GM19397 (cell line): ENCODE measurements around the gene TMEM181.
"Not testable (repeated sequence)": the region's sequence is repeated elsewhere in the genome, so short reads cannot be mapped to it uniquely, and the experiment has no call there.

ENCODE experiments used
- ATAC-seq: cut with Tn5 transposase; IDR thresholded peaks from one replicate; pipeline ENCODE4 v1.9.1; 2021; ENCODE audit warnings: mild to moderate bottlenecking, moderate library complexity; ENCODE audit not compliant: unreplicated experiment

TMEM181 gene

DNA sequence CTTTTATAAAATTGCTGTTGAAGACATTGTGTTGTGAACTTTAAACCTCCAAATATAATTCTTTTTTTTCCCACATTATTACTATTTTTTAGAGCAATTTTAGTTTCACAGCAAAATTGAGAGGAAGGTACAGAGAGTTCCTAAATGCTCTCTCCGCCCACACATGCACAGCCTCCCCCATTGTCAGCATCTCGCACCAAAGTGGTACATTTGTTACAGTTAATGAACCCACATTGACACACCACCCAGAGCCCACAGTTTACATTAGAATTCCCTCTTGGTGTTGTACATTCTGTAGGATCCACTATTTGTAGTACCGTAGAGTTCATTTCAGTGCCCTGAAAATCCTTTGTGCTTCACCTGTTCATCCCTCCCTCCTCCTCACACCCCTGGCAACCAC, 33.8 kb downstream of the TMEM181 start:
- ATAC-seq, result no peak

- no peak for ATAC-seq
Measured at GRCh38 chr6:158595223-158595622, 35.3 kb downstream of the TMEM181 start.

DNA sequence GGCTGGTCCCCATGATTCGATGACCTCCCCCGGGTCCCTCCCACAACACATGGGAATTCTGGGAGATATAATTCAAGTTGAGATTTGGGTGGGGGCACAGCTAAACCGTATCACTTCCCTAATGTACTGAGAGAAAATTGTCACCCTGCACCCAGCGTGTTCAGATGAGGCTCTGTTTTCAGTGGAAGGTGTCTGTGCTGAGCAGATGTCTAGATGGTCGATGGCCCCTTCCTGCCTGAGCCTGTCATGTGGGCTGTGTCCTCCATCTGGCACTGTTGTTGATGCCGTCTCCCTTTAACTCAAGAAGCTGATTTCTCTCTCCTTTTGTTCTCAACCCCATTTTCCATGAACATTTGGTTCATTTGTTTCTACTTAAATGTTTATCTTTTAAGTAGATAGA, 37.0 kb downstream of the TMEM181 start:
- ATAC-seq, result no peak

GRCh38 chr6:158597565-158597964, 37.7 kb downstream of the TMEM181 start:
- no peak for ATAC-seq

DNA sequence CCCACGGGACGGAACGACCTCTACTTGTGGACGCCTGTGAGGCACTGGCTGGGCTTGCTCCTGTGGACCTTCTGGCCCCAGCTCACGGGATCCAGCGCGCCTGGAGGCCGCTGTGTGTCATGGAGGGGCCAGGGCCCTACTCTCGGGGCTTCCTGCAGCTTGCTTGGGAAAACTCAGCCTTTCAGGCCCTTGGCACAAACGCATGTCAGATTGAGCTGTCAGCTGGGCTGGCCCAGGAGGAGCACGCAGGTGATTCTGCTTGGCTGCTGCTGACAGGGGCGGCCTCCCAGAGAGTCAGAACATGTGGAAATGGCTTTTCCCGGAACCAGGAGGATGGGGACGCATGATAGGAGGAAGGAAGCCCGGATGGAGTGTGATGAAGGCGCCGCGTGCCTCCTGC, 39.7 kb downstream of the TMEM181 start:
- no peak for ATAC-seq

GRCh38 chr6:158603261-158604047, 43.6 kb downstream of the TMEM181 start:
- no peak for ATAC-seq

DNA sequence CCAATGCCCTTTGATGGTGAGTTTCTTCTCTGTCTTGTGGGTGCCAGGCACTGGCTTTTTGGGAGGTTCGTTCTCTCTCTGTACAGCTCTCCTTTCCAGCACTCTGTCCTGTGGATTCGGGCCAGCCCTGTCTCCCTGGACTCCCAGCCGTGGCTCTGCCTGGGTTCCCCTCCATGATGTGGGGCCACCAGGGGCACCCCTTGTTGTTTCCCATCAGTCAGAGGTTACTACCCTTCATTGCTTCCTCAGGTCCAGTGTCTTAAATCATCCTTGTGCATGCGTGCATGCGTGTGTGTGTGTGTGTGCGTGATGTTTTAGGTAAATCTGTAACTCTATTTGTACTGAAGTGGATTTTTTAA, 44.1 kb downstream of the TMEM181 start:
- ATAC-seq, result no peak

DNA sequence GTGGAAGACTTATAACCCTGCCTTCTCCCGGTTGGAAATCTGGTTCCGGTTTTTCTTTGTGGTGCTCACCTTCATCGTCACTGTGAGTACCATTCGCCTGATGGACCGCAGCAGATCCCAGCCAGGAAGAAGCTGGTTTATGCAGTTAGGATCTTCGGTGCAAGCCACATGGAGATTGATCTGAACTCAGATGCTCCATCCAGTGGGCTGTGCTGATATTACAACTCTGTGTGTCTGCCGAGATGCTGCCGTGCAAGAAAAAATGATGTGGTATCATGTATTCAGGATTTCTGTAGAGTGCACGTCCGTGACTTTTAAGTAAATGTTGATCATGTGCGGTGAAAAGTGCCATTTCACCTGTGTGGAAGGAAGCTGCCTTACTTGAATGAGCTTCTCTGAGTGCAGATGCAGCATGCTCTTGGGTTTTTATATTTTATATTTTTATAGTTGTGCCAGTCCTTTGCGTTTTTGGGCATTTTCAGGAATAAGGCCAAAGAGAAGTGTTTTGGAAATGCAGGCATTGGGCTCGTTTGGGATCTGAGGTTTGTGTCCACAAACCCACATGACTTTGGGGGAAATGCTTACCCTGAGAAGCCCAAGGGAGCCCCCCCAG, 45.5 kb downstream of the TMEM181 start:
- no peak for ATAC-seq

GRCh38 chr6:158606011-158606410, 46.1 kb downstream of the TMEM181 start:
- not testable (repeated sequence) for ATAC-seq

DNA sequence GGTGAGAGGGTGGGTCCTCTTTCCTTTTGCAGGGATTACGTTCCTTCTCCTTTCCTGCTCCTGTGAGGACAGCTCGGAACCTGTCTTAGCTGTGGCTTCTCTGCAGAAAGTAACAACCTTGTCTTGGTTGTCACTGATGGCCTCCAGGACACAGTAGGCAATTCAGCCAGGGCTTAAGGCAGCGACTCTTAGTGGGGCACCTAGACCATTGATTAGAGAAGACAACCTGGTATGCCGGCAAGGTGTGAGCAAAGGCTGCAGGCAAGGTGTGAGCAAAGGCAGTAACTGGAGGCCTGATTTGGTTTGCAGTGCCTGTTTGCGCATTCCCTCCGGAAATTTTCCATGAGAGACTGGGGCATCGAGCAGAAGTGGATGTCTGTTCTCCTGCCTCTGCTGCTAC, 47.0 kb downstream of the TMEM181 start:
- ATAC-seq, result no peak

DNA sequence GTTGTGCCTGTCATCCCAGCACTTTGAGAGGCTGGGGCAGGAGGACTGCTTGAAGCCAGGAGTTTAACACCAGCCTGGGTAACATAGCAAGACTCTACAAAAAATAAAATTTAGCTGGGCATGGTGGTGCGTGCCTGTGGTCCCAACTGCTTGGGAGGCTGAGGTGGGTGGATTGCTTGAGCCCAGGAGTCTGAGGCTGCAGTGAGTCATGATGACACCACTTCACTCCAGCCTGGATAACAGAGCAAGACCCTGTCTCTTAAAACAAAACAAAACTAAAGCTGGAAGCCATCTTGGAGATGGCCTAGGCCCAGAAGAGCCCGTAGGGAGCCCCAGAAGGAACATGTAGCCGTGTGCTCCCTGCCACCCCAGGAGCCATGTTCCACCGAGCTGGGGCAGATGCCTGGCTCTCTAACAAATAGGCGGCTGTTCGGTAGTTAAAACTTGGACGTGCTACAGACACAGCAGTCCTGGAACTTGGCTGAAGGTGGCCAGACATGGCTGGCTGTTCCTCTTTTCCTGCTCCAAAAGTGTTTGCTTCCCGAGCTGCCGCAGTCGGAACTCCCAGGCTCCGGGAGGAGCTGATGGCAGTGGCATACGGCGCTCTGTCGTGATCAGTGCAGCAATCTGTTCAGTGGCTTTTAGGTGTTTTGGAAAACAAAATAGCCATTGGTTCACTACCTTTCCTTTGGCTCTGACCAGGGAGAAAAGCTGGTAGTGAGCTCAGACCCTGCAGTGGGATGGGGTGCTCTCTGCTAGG, 47.7 kb downstream of the TMEM181 start:
- ATAC-seq, result no peak

GRCh38 chr6:158608221-158608620, 48.3 kb downstream of the TMEM181 start:
- ATAC-seq, result no peak

DNA sequence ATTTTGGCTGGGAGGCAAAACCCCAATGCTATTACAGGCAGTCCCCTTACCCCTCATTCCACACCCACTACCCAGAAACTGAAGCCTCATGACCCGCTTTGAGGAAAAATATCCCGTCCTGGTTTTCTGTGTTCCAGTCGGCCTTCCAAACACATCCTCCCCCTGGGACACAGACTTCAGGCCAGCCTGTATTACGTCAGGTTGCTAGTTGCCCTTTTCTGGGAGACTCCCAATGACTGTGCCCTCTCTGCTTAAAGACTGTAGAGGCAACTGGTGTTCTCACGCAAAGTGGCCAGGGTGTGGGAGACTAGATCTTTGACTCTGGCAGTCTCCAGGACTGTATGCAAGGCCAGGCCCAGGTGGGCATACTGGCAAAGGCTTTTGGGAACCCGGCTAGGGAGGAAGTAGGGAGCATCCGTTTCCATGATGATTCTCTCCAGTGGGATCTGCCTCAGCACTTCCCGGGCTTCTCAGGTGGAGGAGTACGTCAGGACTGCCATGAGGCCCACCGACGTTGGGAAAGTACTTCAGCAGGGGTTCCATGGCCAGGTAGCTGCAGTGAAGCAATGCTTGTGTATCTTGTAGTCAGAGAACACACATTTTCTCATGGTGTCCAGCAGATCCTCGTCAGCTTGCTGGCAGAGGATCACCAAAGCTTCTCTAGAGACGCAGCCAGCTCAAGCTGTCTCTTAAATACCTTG, 49.7 kb downstream of the TMEM181 start:
- no peak for ATAC-seq

- no peak for ATAC-seq
Measured at GRCh38 chr6:158610319-158610968, 50.6 kb downstream of the TMEM181 start.

GRCh38 chr6:158611039-158611438, 51.1 kb downstream of the TMEM181 start:
- ATAC-seq, result no peak

- no peak for ATAC-seq
Measured at GRCh38 chr6:158611541-158612370, 51.9 kb downstream of the TMEM181 start.

DNA sequence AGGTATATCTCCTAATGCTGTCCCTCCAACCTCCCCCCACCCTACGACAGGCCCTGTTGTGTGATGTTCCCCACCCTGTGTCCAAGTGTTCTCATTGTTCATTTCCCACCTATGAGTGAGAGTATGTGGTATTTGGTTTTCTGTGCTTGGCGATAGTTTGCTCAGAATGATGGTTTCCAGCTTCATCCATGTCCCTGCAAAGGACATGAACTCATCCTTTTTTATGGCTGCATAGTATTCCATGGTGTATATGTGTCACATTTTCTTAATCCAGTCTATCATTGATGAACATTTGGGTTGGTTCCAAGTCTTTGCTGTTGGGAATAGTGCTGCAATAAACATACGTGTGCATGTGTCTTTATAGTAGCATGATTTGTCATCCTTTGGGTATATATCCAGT, 54.7 kb downstream of the TMEM181 start:
- not testable (repeated sequence) for ATAC-seq

DNA sequence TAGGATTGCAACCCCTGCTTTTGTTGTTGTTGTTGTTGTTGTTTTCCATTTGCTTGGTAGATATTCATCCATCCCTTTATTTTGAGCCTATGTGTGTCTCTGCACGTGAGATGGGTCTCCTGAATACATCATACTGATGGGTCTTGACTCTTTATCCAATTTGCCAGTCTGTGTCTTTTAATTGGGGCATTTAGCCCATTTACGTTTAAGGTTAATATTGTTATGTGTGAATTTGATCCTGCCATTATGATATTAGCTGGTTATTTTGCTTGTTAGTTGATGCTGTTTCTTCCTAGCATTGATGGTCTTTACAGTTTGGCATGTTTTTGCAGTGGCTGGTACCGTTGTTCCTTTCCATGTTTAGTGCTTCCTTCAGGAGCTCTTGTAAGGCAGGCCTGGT, 58.4 kb downstream of the TMEM181 start:
- not testable (repeated sequence) for ATAC-seq

GRCh38 chr6:158619922-158620801, 60.3 kb downstream of the TMEM181 start:
- no peak for ATAC-seq
